GM12878 (cell line): Measurements from ENCODE around the gene OXCT1. TPM values are rescaled to one million over a fixed set of nuclear protein-coding genes. Genes with fewer than 3 reads are reported as not detected.

Experiments used
- CBX5 ChIP-seq: sonication (generic); IDR thresholded peaks from 2 replicates; pipeline ENCODE4 v1.6.1; 2016; ENCODE audit warnings: low read depth, moderate library complexity, mild to moderate bottlenecking, inconsistent platforms
- E2F4 ChIP-seq: IDR thresholded peaks from 2 replicates; pipeline ENCODE4 v1.6.1; 2012; ENCODE audit warnings: low read depth, low read length, improper control_type of control experiment
- EED ChIP-seq: sonication (generic); IDR thresholded peaks from 2 replicates; pipeline ENCODE4 v1.6.1; 2016; ENCODE audit warnings: antibody characterized with exemption, low read depth
- EP300 ChIP-seq, 2 experiments: fragments of 150-350 bp in 1 of 2; IDR thresholded peaks; 2 replicates each; pipeline ENCODE4 v1.6.1; 2011 to 2012; ENCODE audit warnings: low read depth in 2 of 2, low read length in 2 of 2, borderline replicate concordance in 1 of 2, improper control_type of control experiment in 1 of 2, inconsistent platforms in 1 of 2; ENCODE audit not compliant: control insufficient read depth in 1 of 2
- EZH2 ChIP-seq: IDR thresholded peaks from 2 replicates; pipeline ENCODE4 v1.6.1; 2012; ENCODE audit warnings: low read depth, mild to moderate bottlenecking, control low read depth, inconsistent platforms, low read length, borderline replicate concordance; ENCODE audit not compliant: control insufficient read depth
- IRF3 ChIP-seq: fragments of 450-650 bp; IDR thresholded peaks from 2 replicates; pipeline ENCODE4 v1.6.1; 2014; ENCODE audit warnings: mild to moderate bottlenecking
- MYB ChIP-seq: fragments of 150-350 bp; IDR thresholded peaks from 2 replicates; pipeline ENCODE4 v1.6.1; 2014; ENCODE audit warnings: mild to moderate bottlenecking, low read depth, low read length, borderline replicate concordance
- NR2F1 ChIP-seq: fragments of 450-650 bp; conservative IDR thresholded peaks from 2 replicates; pipeline ENCODE4 v1.6.1; 2017; ENCODE audit warnings: mild to moderate bottlenecking
- RAD51 ChIP-seq: fragments of 450-650 bp; IDR thresholded peaks from 2 replicates; pipeline ENCODE4 v1.6.1; 2016; ENCODE audit warnings: moderate library complexity, mild to moderate bottlenecking, inconsistent platforms
- SKIL ChIP-seq: fragments of 450-650 bp; IDR thresholded peaks from 2 replicates; pipeline ENCODE4 v1.6.1; 2017; ENCODE audit warnings: mild to moderate bottlenecking, low read depth, inconsistent platforms; ENCODE audit not compliant: poor library complexity, severe bottlenecking
- SUPT20H ChIP-seq: IDR thresholded peaks from 2 replicates; pipeline ENCODE4 v1.6.1; 2011; ENCODE audit warnings: low read depth, mild to moderate bottlenecking, low read length, moderate library complexity, borderline replicate concordance; ENCODE audit not compliant: control insufficient read depth
- USF2 ChIP-seq: IDR thresholded peaks from 2 replicates; pipeline ENCODE4 v1.6.1; 2011; ENCODE audit warnings: low read depth, low read length, improper control_type of control experiment, borderline replicate concordance
- ZBTB33 ChIP-seq: fragments of 450-650 bp; IDR thresholded peaks from 2 replicates; pipeline ENCODE4 v1.6.1; 2017; ENCODE audit warnings: mild to moderate bottlenecking
- ZBTB40 ChIP-seq: fragments of 450-650 bp; IDR thresholded peaks from 2 replicates; pipeline ENCODE4 v1.6.1; 2016; ENCODE audit warnings: mild to moderate bottlenecking, moderate library complexity, borderline replicate concordance
- ZNF24 ChIP-seq: fragments of 450-650 bp; IDR thresholded peaks from 2 replicates; pipeline ENCODE4 v1.6.1; 2017; ENCODE audit warnings: antibody characterized with exemption, mild to moderate bottlenecking
- ZSCAN29 ChIP-seq: fragments of 450-650 bp; IDR thresholded peaks from 2 replicates; pipeline ENCODE4 v1.6.1; 2017; ENCODE audit warnings: mild to moderate bottlenecking, moderate library complexity
- ZZZ3 ChIP-seq: IDR thresholded peaks from 2 replicates; pipeline ENCODE4 v1.6.1; 2011; ENCODE audit warnings: low read depth; ENCODE audit not compliant: control insufficient read depth, insufficient read length
- polyA plus RNA-seq, 11 experiments: library from polyadenylated mRNA; depleted of rRNA in 4 of 11; unstranded in 6 of 11; stranded (reverse) in 5 of 11; fragments of >200 nt; fragmentation: Nextera tagmentation in 4 of 11; fragmentation: Illumina TruSeq in 1 of 11; extraction: Ambion mirVana in 4 of 11; extraction: Trizol in 1 of 11; gene quantifications; 1 replicate in 1 of 11; 2 replicates in 10 of 11; pipeline versions ENCODE4 v1.2.1 to v1.2.3, GENCODE V29; 2011 to 2016; ENCODE audit warnings: inconsistent platforms in 2 of 11, missing spikeins in 2 of 11, low read depth in 1 of 11
- total RNA-seq, 4 experiments: library from RNA; depleted of rRNA in 3 of 4; stranded (reverse); fragments of >200 nt in 3 of 4; fragmentation: Illumina TruSeq in 1 of 4; extraction: Trizol in 1 of 4; gene quantifications; 2 replicates each; pipeline versions ENCODE4 v1.2.1 to v1.2.3, GENCODE V29; 2013 to 2021

The OXCT1 gene
- total and polyA plus RNA-seq, 10 of the 15 experiments (the other 5 are each of a cell fraction or from before 2014, with no cell fraction given) = 46.9 to 103 (median 70.5) TPM

GRCh38 chr5:41748631-41749030, 121.6 kb downstream of the OXCT1 start (continued):
- TF ChIP-seq ZSCAN29 (no peak), ZZZ3 (no peak), SUPT20H (no peak), ZBTB40 (no peak), NR2F1 (peak; percentile 58), EP300 (IDR thresholded peaks at IDR 0.05; ENCODE audit: borderline replicate concordance in 1 of 2, control insufficient read depth in 1 of 2, low read depth in 2 of 2, low read length in 2 of 2) (peak; percentile 75 to 90), SKIL (peak; percentile 84), IRF3 (no peak), EZH2 (no peak), USF2 (no peak), ZBTB33 (no peak), CBX5 (peak; percentile 88; the same call in 1 of the 2 replicates), EED (no peak), E2F4 (no peak), MYB (no peak), ZNF24 (no peak), RAD51 (no peak; the same call in 1 of the 2 replicates)
